ENCODE measurements around the gene SYNDIG1. TPM values are rescaled to one million over a fixed set of nuclear protein-coding genes. Genes with fewer than 3 reads are reported as not detected.

Gene SYNDIG1
- total RNA-seq, 1 donor from 2014 or later = not detected

DNA sequence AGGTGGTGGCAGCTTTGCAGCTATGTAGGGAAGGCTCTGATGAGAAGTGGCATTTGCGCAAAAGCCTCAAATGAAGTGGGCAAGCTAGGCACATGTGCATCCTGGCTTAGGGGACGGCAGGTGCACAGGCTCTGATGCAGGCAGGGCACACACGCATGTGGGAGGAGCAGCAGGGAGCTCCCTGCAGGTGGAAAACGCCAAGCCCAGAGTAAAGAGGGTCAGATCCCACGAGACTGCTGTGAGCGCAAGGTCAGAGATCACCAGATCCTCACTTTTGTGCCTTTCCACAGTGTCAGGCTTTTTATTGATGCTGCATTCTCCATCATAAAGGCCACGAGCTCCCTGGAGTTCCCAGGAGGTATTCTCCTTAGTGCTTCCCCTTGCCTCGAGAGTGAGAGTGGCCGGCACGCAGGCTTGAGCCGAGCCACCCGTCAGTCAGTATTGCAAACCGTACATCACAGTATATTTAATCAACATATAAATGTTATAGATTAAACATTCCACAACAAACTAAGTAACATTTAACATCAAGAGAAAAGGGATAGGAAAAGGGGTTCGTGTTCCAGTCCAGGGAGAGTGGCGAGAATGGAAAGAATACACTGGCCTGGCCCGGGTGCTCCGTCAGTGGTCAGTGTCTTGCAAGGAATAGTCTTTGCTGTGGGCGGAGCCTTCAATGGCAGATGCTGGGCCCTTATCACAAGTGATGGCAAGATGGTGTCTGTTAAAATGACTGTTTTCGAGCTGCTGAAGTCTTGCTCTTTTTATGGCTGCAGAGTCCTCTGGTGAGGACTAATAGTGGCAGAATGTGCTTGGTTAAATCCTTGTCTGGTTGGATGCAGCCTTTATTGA lies 109.4 kb downstream of the SYNDIG1 start:
- TF ChIP-seq, protein P1, sequence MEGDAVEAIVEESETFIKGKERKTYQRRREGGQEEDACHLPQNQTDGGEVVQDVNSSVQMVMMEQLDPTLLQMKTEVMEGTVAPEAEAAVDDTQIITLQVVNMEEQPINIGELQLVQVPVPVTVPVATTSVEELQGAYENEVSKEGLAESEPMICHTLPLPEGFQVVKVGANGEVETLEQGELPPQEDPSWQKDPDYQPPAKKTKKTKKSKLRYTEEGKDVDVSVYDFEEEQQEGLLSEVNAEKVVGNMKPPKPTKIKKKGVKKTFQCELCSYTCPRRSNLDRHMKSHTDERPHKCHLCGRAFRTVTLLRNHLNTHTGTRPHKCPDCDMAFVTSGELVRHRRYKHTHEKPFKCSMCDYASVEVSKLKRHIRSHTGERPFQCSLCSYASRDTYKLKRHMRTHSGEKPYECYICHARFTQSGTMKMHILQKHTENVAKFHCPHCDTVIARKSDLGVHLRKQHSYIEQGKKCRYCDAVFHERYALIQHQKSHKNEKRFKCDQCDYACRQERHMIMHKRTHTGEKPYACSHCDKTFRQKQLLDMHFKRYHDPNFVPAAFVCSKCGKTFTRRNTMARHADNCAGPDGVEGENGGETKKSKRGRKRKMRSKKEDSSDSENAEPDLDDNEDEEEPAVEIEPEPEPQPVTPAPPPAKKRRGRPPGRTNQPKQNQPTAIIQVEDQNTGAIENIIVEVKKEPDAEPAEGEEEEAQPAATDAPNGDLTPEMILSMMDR (IDR thresholded peaks at IDR 0.05; ENCODE audit: insufficient read depth, low read length, severe bottlenecking) = no peak
- no peak for DNase-seq (ENCODE audit: low read depth)
- no peak for FAIRE-seq

DNA sequence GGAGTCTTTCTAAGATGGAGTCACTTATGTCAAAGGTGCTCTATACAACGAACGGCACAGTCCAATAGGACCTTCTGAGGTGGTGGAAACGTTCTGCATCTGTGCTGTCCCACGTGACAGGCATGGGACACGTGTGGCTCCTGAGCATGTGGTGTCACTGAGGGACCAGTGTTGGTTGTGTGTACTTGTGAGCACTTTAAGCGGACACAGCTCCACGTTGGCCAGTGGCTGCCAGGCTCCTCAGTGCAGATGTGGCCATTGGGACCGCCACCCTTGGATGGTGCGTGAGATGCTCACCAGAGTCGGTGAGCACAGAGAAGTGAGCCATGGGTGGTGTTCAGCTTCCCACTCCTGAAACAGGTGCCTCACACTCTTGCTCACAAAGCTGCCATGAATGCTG lies 110.0 kb downstream of the SYNDIG1 start:
- Histone ChIP-seq H3K36me3 (ENCODE audit: control insufficient read depth, insufficient read depth, low read length) (no peaks in the 10 kb centered on the region), H3K27me3 (ENCODE audit: control insufficient read depth, insufficient read depth, low read length) (no peaks in the 10 kb centered on the region), H3K4me3 (ENCODE audit: low read depth, low read length) (no peak overlapping the region)
- DNase-seq (ENCODE audit: low read depth) = no peak
- no peak for FAIRE-seq
- TF ChIP-seq, protein P1 (IDR thresholded peaks at IDR 0.05; ENCODE audit: insufficient read depth, low read length, severe bottlenecking) = no peak

More for the DNA sequence above, 109.4 kb downstream of the SYNDIG1 start:
- Histone ChIP-seq H3K4me3 (ENCODE audit: low read depth, low read length) (no peak overlapping the region), H3K27me3 (ENCODE audit: control insufficient read depth, insufficient read depth, low read length) (no peaks in the 10 kb centered on the region), H3K36me3 (ENCODE audit: control insufficient read depth, insufficient read depth, low read length) (no peaks in the 10 kb centered on the region)

DNA sequence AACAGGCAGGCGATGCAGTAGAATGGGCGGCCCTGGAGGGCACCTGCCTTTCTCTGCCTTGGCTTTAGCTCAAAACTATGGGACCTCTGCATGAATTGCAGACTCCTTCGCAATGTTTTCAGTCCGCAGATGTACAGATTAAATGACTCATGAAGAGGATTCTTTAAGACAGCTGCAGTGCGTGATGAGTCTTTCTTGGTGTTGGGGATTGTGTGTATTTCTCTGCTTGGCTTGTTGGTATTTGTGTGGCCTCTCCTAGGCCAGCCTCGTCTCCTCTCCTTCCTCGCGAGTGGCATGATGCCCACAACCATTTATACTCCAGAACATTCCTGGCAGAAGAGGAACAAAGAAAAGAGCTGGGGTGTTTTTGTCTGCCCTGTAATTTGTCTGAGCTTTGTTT lies 110.6 kb downstream of the SYNDIG1 start:
- TF ChIP-seq, protein P1 (IDR thresholded peaks at IDR 0.05; ENCODE audit: insufficient read depth, low read length, severe bottlenecking) = no peak
- FAIRE-seq (no peak), DNase-seq (ENCODE audit: low read depth) (no peak)
- Histone ChIP-seq H3K4me3 (ENCODE audit: low read depth, low read length) (no peak overlapping the region), H3K36me3 (ENCODE audit: control insufficient read depth, insufficient read depth, low read length) (no peaks in the 10 kb centered on the region), H3K27me3 (ENCODE audit: control insufficient read depth, insufficient read depth, low read length) (no peaks in the 10 kb centered on the region)

DNA sequence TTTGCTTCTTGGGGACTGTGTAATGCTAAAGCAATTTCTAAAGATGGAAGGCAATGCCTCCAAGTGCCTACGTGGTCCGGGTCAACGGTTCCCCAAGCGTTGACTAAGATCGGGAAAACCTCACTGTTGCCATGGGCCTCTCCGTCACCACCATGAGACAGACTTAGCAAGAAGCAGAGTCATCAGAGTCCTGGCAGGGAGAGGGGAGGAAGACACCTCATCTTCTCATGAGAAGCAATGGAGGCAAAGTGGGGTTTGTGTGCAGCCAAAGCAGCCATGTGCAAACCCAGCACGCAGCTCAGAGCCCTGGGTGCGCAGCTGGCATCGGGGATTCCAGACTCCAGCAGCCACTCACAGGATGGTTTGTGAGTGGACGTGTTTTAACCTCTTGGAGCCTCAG lies 111.4 kb downstream of the SYNDIG1 start:
- TF ChIP-seq, protein P1 (IDR thresholded peaks at IDR 0.05; ENCODE audit: insufficient read depth, low read length, severe bottlenecking) = no peak
- Histone ChIP-seq H3K36me3 (ENCODE audit: control insufficient read depth, insufficient read depth, low read length) (no peaks in the 10 kb centered on the region), H3K4me3 (ENCODE audit: low read depth, low read length) (no peak overlapping the region), H3K27me3 (ENCODE audit: control insufficient read depth, insufficient read depth, low read length) (no peaks in the 10 kb centered on the region)
- no peak for FAIRE-seq
- no peak for DNase-seq (ENCODE audit: low read depth)

DNA sequence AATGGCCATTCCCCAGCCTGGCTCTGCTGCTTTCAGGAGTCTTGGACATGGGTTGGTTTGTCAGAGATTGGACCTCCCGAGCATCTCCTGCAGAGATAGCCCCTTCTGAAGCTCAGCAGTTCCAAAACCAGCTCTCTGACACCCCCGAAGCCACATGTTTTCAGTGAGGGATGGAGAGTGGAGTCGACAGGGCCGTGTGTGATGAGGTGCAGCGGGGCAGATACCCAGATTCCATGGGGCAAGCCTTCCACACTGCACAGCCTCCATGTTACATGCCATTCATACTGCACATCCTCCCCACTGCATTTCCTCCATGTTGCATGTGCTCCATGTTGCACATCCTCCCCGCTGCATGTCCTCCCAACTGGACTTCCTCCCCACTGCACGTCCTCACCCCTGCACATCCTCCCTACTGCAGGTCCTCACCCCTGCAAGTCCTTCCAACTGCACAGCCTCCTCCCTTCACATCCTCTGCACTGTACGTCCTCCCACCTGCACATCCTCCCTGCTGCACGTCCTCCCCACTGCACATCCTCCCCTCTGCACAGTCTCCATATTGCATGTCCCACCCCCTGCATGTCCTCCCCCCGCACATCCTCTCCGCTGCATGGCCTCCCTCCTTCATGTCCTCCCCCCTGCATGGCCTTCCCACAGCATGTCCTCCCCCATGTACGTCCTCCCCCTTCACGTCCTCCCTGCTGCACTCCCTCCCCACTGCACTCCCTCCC lies 112.2 kb downstream of the SYNDIG1 start:
- H3K27me3 ChIP-seq (ENCODE audit: control insufficient read depth, insufficient read depth, low read length) = no peaks in the 10 kb centered on the region
- DNase-seq (ENCODE audit: low read depth) (no peak), FAIRE-seq (no peak)
- TF ChIP-seq, protein P1 (IDR thresholded peaks at IDR 0.05; ENCODE audit: insufficient read depth, low read length, severe bottlenecking) = no peak
- no peak overlapping the region for H3K4me3 ChIP-seq (ENCODE audit: low read depth, low read length)
- no peaks in the 10 kb centered on the region for H3K36me3 ChIP-seq (ENCODE audit: control insufficient read depth, insufficient read depth, low read length)
